Measurements from ENCODE around the gene RHOF. TPM values are rescaled to one million over a fixed set of nuclear protein-coding genes. Genes with fewer than 3 reads are reported as not detected.

RHOF gene
- total RNA-seq, 4 donors from 2014 or later: 9.4 to 15.7 (median 12.1) TPM

DNA sequence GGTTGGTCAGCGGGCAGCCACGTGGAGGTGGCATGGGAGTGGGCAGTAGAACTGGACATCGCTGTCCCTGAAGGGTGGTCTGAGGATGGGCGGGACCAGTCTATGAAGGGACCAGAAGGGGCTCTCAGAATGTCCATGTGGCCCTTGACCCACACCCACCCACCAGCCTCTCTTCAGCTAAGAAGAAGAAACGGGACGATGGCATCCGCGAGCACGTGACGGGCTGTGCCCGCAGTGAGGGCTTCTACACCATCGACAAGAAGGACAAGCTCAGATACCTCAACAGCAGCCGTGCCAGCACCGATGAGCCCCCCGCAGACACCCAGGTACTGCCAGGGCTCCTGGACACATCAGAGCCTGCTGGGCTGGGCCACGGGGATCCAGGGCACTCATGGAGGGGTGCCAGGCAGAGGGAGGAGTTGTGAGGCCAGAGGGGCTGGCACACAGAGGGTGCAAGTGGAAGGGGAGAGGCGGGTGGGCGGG is 31.6 kb upstream of the RHOF start:
- H3K9me3 ChIP-seq: no peaks in the 10 kb centered on the region
- TF ChIP-seq EP300 (IDR thresholded peaks at IDR 0.05): no peak
- TF ChIP-seq POLR2AphosphoS5 (IDR thresholded peaks at IDR 0.05): no peak
- TF ChIP-seq, protein P1, sequence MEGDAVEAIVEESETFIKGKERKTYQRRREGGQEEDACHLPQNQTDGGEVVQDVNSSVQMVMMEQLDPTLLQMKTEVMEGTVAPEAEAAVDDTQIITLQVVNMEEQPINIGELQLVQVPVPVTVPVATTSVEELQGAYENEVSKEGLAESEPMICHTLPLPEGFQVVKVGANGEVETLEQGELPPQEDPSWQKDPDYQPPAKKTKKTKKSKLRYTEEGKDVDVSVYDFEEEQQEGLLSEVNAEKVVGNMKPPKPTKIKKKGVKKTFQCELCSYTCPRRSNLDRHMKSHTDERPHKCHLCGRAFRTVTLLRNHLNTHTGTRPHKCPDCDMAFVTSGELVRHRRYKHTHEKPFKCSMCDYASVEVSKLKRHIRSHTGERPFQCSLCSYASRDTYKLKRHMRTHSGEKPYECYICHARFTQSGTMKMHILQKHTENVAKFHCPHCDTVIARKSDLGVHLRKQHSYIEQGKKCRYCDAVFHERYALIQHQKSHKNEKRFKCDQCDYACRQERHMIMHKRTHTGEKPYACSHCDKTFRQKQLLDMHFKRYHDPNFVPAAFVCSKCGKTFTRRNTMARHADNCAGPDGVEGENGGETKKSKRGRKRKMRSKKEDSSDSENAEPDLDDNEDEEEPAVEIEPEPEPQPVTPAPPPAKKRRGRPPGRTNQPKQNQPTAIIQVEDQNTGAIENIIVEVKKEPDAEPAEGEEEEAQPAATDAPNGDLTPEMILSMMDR (IDR thresholded peaks at IDR 0.05): no peak
- TF ChIP-seq POLR2A (IDR thresholded peaks at IDR 0.05): no peak
- no peaks in the 10 kb centered on the region for H3K27me3 ChIP-seq
- H3K27ac ChIP-seq: peak overlapping the region in 1 of 4 donors; percentile 18
- peaks cover 0 to 24% (median 0%) of the 10 kb centered on the region in 3 donors for H3K4me1 ChIP-seq
- WGBS, 2 donors (ENCODE audit: low coverage in 1 of 2): 98% methylated on average over 4 of the region's 18 CpGs; no CpG with 5 or more reads in 1 of the 2 donors
- no peak overlapping the region for H3K4me3 ChIP-seq
- ATAC-seq: no peak
- peaks cover 0 to 97% of the 10 kb centered on the region in 2 donors for H3K36me3 ChIP-seq

DNA sequence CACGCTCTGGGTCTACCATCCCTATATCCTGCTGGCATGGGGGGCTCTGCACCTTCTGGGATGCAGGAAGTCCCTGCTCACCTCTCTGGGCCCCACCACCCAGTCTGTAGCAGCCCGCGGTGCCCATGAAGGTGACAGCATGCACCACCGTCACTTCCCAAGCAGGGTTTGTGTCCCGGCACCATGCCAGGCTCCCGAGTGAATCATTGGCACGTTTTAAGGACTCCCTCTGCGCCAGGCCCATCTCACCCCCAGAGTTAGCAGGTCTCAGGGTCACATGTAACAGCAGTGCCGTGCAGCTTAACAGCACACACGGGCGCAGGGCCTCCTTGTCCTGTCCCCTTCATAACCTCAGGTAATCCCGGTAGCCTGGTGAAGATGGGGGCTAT is 30.2 kb upstream of the RHOF start:
- Histone ChIP-seq H3K27ac (no peak overlapping the region), H3K4me3 (no peak overlapping the region), H3K9me3 (no peaks in the 10 kb centered on the region), H3K4me1 (peaks cover 0 to 10% (median 0%) of the 10 kb centered on the region in 3 donors), H3K27me3 (no peaks in the 10 kb centered on the region), H3K36me3 (peaks cover 0 to 97% of the 10 kb centered on the region in 2 donors)
- 100% methylated on average over 3 of the region's 12 CpGs; no CpG with 5 or more reads in 1 of the 2 donors for WGBS, 2 donors (ENCODE audit: low coverage in 1 of 2)
- TF ChIP-seq POLR2AphosphoS5 (IDR thresholded peaks at IDR 0.05): no peak
- no peak for TF ChIP-seq EP300 (IDR thresholded peaks at IDR 0.05)
- no peak for TF ChIP-seq POLR2A (IDR thresholded peaks at IDR 0.05)
- TF ChIP-seq, protein P1 (IDR thresholded peaks at IDR 0.05): no peak
- ATAC-seq: no peak

DNA sequence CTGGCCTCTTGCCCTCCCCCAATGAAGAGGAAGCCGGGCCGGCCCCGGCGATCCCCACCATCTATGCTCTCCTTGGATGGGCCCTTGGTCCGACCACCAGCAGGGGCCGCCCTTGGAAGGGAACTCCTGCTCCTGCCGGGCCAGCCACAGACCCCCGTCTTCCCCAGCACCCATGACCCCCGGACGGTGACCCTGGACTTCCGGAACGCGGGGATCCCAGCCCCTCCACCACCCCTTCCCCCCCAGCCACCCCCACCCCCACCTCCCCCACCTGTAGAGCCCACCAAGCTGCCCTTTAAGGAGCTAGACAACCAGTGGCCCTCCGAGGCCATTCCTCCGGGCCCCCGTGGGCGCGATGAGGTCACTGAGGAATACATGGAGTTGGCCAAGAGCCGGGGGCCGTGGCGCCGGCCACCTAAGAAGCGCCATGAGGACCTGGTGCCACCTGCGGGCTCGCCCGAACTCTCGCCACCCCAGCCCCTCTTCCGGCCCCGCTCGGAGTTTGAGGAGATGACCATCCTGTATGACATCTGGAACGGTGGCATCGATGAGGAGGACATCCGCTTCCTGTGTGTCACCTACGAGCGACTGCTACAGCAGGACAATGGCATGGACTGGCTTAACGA is 29.7 kb upstream of the RHOF start:
- H3K4me1 ChIP-seq: peaks cover 0 to 7% (median 0%) of the 10 kb centered on the region in 3 donors
- no peak overlapping the region for H3K4me3 ChIP-seq
- H3K36me3 ChIP-seq: peaks cover 0 to 97% of the 10 kb centered on the region in 2 donors
- WGBS, 2 donors (ENCODE audit: low coverage in 1 of 2): 100% methylated on average over 3 of the region's 36 CpGs; no CpG with 5 or more reads in 1 of the 2 donors
- no peak for ATAC-seq
- H3K9me3 ChIP-seq: no peaks in the 10 kb centered on the region
- no peak overlapping the region for H3K27ac ChIP-seq
- no peak for TF ChIP-seq POLR2AphosphoS5 (IDR thresholded peaks at IDR 0.05)
- TF ChIP-seq POLR2A (IDR thresholded peaks at IDR 0.05): no peak
- TF ChIP-seq EP300 (IDR thresholded peaks at IDR 0.05): no peak
- TF ChIP-seq, protein P1 (IDR thresholded peaks at IDR 0.05): no peak
- no peaks in the 10 kb centered on the region for H3K27me3 ChIP-seq

DNA sequence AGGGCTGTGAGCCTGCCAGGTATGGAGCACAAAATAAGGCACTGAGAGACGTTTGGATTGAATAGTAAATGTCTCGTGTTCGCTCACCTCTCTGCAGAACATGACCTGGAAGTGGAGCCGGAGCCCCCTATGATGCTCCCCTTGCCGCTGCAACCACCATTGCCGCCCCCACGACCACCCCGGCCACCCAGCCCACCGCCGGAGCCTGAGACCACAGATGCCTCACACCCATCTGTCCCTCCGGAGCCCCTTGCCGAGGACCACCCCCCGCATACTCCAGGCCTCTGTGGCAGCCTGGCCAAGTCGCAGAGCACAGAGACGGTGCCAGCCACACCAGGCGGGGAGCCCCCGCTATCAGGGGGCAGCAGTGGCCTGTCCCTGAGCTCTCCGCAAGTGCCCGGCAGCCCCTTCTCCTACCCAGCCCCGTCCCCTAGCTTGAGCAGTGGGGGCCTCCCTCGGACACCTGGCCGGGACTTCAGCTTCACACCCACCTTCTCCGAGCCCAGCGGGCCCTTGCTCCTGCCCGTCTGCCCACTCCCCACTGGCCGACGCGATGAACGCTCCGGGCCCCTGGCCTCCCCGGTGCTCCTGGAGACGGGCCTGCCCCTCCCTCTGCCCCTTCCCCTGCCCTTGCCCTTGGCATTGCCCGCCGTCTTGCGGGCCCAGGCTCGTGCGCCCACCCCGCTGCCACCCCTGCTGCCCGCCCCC is 29.1 kb upstream of the RHOF start:
- Histone ChIP-seq H3K4me3 (no peak overlapping the region), H3K27me3 (no peaks in the 10 kb centered on the region), H3K9me3 (no peaks in the 10 kb centered on the region), H3K36me3 (peaks cover 0 to 97% of the 10 kb centered on the region in 2 donors), H3K4me1 (peaks cover 0 to 7% (median 0%) of the 10 kb centered on the region in 3 donors), H3K27ac (no peak overlapping the region)
- WGBS, 2 donors (ENCODE audit: low coverage in 1 of 2): 87% methylated on average over 13 of the region's 39 CpGs; no CpG with 5 or more reads in 1 of the 2 donors
- no peak for TF ChIP-seq POLR2AphosphoS5 (IDR thresholded peaks at IDR 0.05)
- TF ChIP-seq POLR2A (IDR thresholded peaks at IDR 0.05): no peak
- peak; percentile 26 for ATAC-seq

DNA sequence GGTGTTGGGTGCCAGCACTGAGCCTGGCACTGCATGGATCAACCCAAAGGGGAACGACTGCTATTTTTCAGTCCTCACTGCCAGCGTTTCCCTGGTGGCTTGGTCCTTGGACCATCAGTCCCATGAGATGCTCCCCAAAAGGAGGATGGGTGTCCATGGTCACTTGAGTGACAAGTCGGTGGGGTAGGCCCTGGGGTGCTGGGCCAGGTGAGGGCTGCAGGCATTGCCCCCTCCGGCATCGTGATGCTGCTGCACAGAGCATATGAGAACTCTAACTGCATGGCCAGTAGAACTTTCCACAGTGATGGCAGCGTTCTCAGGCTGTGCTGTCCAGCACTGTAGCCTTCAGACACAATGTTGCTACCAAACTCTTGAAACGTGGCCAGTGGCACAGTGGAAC is 26.6 kb upstream of the RHOF start:
- 60 to 75% methylated on average over 3 to 4 of the region's 7 CpGs for WGBS, 2 donors (ENCODE audit: low coverage in 1 of 2)
- no peak overlapping the region for H3K4me3 ChIP-seq
- ATAC-seq: no peak
- no peaks in the 10 kb centered on the region for H3K9me3 ChIP-seq
- no peak for TF ChIP-seq POLR2A (IDR thresholded peaks at IDR 0.05)
- no peak for TF ChIP-seq POLR2AphosphoS5 (IDR thresholded peaks at IDR 0.05)
- no peak for TF ChIP-seq EP300 (IDR thresholded peaks at IDR 0.05)
- TF ChIP-seq, protein P1 (IDR thresholded peaks at IDR 0.05): no peak
- H3K27me3 ChIP-seq: no peaks in the 10 kb centered on the region
- peaks cover 0 to 100% of the 10 kb centered on the region in 2 donors for H3K36me3 ChIP-seq
- H3K27ac ChIP-seq: no peak overlapping the region
- H3K4me1 ChIP-seq: peaks cover 0 to under 1% (median 0%) of the 10 kb centered on the region in 3 donors

Measured in gastroesophageal sphincter (tissue), 4 donors.